Activated naive CD4-positive, alpha-beta T cell treated with anti-CD3 and anti-CD28 coated beads, Interleukin-2, amount 50 U/mL, for 24 hours (primary cell): Measurements from ENCODE around the gene GALNT9.
"Not testable (repeated sequence)": the region's sequence is repeated elsewhere in the genome, so short reads cannot be mapped to it uniquely, and the experiment has no call there.

Experiments used
- H3K27ac Mint-ChIP-seq: one replicate; pipeline ENCODE4 v1.8.0; 2021; ENCODE audit warnings: mild to moderate bottlenecking, mixed read lengths
- H3K27me3 Mint-ChIP-seq: one replicate; pipeline ENCODE4 v1.8.0; 2021; ENCODE audit warnings: mixed read lengths
- H3K36me3 Mint-ChIP-seq: one replicate; pipeline ENCODE4 v1.8.0; 2021; ENCODE audit warnings: mixed read lengths
- H3K4me1 Mint-ChIP-seq: one replicate; pipeline ENCODE4 v1.8.0; 2021; ENCODE audit warnings: mixed read lengths
- H3K4me3 Mint-ChIP-seq: one replicate; pipeline ENCODE4 v1.8.0; 2021; ENCODE audit warnings: mild to moderate bottlenecking, mixed read lengths
- H3K9me3 Mint-ChIP-seq: one replicate; pipeline ENCODE4 v1.8.0; 2021; ENCODE audit warnings: mixed read lengths

Gene GALNT9

DNA sequence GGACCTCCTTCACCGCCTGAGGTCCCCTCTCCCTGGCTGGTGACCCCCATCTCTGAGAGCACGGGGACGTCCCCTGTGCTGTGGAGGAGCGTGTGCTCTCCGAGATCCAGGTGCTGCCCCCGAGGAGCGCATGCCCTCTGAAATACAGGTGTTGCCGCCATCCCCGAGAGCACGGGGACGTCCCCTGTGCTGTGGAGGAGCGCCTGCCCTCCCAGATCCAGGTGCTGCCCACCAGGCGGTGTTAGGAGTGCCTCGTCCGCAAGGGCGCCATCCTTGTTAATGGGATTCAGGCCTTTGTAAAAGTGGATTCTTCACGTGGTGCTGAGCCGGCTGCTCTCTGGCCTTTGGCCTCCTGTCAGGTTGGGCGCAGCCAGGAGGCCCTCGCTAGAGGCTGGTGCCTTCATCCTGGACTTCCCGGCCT is 175.0 kb downstream of the GALNT9 start:
- Mint-ChIP-seq H3K4me3 (no peak overlapping the region), H3K9me3 (no peaks in the 10 kb centered on the region), H3K36me3 (no peaks in the 10 kb centered on the region), H3K4me1 (no peaks in the 10 kb centered on the region), H3K27me3 (no peaks in the 10 kb centered on the region), H3K27ac (peak overlapping the region; percentile 42)

DNA sequence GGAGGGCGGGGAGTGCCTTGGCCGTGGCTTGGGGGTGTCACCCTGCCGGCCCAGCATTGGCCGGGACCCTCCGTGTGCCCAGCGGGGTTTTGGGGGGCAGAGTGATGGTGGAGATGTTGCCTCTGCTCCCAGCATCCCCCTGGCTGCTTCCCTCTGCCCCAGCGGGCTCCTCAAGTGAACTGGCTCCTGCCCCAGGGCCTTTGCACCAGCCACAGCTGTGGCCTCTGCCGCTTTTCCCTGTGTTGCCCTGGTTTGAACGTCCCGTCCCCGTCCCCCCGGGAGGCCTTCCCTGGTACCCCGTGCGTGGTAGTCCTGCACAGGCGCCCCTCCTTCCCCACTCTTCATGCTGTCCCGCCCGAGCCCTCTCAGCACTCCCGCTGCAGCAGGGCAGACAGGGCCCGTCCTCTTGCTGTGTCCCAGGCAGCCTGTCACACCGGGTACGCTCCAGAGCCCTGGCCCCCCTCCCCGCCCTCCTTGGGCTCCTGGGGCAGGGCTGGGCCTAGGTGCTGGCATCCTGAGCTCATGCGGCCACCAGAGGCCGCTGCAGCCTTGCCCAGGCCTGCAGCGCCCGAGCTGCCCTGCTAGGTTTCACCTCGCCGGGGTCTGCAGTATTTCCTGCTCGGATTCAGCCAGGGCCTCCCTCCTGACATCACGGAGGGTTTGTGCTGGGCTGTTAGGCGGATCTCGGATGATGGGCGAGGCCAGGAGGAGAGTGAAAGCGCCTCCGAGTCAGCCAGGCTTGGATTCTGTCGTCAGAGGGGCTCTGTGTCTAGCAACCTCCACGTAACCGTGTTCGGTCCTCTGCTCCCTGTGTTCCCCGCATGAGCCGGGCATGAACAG is 175.7 kb downstream of the GALNT9 start:
- Mint-ChIP-seq H3K27ac (no peak overlapping the region), H3K4me3 (no peak overlapping the region), H3K9me3 (no peaks in the 10 kb centered on the region), H3K36me3 (no peaks in the 10 kb centered on the region), H3K27me3 (no peaks in the 10 kb centered on the region), H3K4me1 (no peaks in the 10 kb centered on the region)

DNA sequence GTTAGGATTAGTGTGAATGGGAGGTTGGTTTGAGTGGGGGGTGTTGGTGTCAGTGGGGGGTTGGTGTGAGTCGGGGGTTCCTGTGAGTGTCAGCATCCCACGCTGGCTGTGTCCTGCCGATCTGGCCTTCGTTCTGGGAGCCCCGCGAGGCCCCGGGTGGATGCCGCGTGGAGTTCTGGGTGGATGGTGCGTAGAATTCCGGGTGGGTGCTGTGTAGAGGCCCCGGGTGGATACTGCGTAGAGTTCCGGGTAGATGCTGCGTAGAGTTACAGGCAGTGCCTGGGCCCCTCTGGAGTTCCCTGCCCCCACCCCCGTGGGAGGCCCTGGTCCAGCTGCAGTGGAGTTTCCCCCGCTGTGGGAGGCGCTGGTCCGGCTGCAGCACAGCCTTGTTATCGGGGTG is 176.4 kb downstream of the GALNT9 start:
- no peak overlapping the region for H3K4me3 Mint-ChIP-seq
- H3K4me1 Mint-ChIP-seq: no peaks in the 10 kb centered on the region
- H3K27ac Mint-ChIP-seq: no peak overlapping the region
- H3K9me3 Mint-ChIP-seq: no peaks in the 10 kb centered on the region
- H3K27me3 Mint-ChIP-seq: no peaks in the 10 kb centered on the region
- H3K36me3 Mint-ChIP-seq: no peaks in the 10 kb centered on the region

DNA sequence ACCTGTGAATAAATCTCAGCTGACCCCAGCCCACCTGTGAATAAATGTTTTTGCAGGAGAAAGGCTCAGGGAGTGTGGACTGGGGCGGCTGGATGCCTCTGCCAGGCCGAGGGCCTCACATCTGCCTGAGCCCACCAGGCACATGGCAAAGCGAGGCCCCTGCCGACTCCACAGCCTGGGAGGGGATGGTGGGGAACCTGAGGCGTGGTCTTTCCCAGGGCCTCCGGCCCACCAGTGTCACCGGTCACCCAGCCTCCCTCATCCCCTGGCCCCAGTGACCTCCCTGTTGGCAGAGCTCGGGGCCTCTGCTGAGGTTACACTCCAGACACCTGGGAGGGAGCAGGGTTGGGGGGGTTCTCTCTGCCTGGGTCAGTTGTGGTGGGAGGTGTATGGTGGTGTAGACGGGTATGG is 177.0 kb downstream of the GALNT9 start:
- H3K9me3 Mint-ChIP-seq: no peaks in the 10 kb centered on the region
- no peaks in the 10 kb centered on the region for H3K36me3 Mint-ChIP-seq

DNA sequence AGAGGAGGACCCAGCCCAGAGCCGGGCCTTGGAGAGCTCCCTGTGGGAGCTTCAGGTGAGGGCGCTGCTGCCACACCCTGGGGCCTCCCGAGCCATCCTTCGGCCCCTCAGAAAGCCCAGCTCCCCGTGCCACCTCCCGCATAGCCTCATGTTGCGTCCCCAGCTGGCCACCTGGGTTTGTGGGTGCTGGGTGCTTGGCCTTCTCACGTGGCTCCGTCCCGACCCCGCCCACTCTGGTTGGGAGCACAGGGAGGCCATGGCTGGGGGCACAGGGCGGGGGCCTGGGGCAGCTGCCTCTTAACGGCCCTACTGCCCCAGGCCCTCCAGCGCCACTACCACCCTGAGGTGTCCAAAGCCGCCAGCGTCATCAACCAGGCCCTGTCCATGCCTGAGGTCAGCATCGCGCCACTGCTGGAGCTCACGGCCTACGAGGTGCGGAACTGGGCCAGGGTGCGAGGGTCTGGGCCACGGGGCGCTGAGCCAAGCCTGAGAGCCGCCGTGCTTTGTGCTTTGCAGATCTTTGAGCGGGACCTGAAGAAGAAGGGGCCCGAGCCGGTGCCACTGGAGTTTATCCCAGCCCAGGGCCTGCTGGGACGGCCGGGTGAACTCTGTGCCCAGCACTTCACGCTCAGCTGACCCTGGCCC is 177.5 kb downstream of the GALNT9 start:
- Mint-ChIP-seq H3K27me3 (no peaks in the 10 kb centered on the region), H3K4me3 (no peak overlapping the region), H3K9me3 (no peaks in the 10 kb centered on the region), H3K36me3 (no peaks in the 10 kb centered on the region), H3K4me1 (peaks cover under 1% of the 10 kb centered on the region), H3K27ac (no peak overlapping the region)

More for the DNA sequence above, 177.0 kb downstream of the GALNT9 start:
- Mint-ChIP-seq H3K27ac (no peak overlapping the region), H3K4me3 (no peak overlapping the region), H3K27me3 (no peaks in the 10 kb centered on the region), H3K4me1 (no peaks in the 10 kb centered on the region)

DNA sequence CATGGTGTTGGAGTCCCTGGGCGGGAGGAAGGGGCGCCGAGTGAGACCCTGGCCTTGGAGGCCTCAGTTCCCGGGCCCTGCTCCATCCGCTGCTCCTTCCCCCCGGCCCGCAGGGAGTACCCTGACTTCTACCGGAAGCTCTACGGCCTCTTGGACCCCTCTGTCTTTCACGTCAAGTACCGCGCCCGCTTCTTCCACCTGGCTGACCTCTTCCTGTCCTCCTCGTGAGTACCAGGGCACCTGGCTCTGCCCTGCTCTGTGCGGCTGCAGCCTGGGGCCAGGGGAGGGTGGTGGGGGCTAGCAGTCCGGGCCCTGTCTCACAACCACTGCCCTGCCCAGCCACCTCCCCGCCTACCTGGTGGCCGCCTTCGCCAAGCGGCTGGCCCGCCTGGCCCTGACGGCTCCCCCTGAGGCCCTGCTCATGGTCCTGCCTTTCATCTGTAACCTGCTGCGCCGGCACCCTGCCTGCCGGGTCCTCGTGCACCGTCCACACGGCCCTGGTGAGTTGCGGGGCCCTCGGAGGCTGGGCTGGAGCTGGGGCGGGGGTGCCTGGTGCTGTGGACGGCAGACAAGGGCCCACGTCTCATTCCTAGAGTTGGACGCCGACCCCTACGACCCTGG is 178.1 kb downstream of the GALNT9 start:
- Mint-ChIP-seq H3K36me3 (peaks cover under 1% of the 10 kb centered on the region), H3K4me3 (no peak overlapping the region), H3K27ac (no peak overlapping the region), H3K27me3 (no peaks in the 10 kb centered on the region), H3K9me3 (no peaks in the 10 kb centered on the region), H3K4me1 (peaks cover 7% of the 10 kb centered on the region)

DNA sequence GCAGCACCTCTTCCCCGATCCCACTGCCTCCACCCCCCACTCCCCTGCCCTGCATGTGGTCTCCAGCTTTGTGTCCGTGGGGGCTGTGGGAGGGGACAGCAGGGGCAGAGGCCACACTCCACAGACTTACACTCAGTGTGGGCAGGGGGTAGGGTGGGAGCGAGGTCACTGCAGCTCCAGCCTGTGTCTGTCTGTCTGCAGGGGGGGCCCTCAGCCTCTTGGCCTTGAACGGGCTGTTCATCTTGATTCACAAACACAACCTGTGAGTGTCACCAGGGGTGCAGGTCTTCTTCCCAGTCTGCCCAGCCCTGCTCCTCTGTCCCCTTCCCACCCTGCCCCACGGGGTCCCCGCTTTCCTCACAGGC is 178.6 kb downstream of the GALNT9 start:
- H3K9me3 Mint-ChIP-seq: no peaks in the 10 kb centered on the region
- no peak overlapping the region for H3K4me3 Mint-ChIP-seq
- H3K36me3 Mint-ChIP-seq: peaks cover 4% of the 10 kb centered on the region
- no peak overlapping the region for H3K27ac Mint-ChIP-seq
- H3K27me3 Mint-ChIP-seq: no peaks in the 10 kb centered on the region
- H3K4me1 Mint-ChIP-seq: peaks cover 11% of the 10 kb centered on the region

DNA sequence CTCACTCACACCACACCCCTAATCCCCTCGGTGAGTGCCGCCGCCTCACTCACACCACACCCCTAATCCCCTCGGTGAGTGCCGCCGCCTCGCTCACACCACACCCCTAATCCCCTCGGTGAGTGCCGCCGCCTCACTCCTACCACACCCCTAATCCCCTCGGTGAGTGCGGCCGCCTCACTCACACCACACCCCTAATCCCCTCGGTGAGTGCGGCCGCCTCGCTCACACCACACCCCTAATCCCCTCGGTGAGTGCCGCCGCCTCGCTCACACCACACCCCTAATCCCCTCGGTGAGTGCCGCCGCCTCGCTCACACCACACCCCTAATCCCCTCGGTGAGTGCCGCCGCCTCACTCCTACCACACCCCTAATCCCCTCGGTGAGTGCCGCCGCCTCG is 179.9 kb downstream of the GALNT9 start:
- H3K4me3 Mint-ChIP-seq, H3K27ac Mint-ChIP-seq, H3K9me3 Mint-ChIP-seq, H3K27me3 Mint-ChIP-seq, H3K36me3 Mint-ChIP-seq: not testable (repeated sequence)
- peaks cover 23% of the 10 kb centered on the region for H3K4me1 Mint-ChIP-seq

DNA sequence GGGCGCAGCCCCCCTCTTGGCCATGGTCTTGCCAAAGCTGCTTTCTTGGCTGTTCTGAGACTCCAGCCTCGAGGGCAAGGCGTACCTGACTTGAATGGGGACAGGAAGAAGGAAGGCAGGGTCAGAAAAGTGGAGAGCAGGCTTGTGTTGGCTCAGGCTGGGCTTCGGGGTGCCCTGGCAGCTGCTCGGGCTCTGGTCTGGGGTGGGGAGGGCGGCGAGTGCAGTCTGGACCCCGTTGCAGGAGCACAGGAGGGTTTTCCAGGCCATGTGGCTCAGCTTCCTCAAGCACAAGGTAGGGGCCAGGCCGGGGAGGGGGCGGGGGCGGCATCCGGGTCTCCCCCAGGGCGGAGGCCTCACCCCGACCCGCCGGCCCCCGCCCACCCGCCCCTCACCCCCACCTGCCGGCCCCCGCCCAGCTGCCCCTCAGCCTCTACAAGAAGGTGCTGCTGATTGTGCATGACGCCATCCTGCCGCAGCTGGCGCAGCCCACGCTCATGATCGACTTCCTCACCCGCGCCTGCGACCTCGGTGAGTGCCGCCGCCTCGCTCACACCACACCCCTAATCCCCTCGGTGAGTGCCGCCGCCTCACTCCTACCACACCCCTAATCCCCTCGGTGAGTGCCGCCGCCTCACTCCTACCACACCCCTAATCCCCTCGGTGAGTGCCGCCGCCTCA is 180.9 kb downstream of the GALNT9 start:
- Mint-ChIP-seq H3K4me1 (peaks cover 23% of the 10 kb centered on the region), H3K27ac (no peak overlapping the region), H3K36me3 (peaks cover 4% of the 10 kb centered on the region), H3K4me3 (no peak overlapping the region), H3K27me3 (no peaks in the 10 kb centered on the region), H3K9me3 (no peaks in the 10 kb centered on the region)

DNA sequence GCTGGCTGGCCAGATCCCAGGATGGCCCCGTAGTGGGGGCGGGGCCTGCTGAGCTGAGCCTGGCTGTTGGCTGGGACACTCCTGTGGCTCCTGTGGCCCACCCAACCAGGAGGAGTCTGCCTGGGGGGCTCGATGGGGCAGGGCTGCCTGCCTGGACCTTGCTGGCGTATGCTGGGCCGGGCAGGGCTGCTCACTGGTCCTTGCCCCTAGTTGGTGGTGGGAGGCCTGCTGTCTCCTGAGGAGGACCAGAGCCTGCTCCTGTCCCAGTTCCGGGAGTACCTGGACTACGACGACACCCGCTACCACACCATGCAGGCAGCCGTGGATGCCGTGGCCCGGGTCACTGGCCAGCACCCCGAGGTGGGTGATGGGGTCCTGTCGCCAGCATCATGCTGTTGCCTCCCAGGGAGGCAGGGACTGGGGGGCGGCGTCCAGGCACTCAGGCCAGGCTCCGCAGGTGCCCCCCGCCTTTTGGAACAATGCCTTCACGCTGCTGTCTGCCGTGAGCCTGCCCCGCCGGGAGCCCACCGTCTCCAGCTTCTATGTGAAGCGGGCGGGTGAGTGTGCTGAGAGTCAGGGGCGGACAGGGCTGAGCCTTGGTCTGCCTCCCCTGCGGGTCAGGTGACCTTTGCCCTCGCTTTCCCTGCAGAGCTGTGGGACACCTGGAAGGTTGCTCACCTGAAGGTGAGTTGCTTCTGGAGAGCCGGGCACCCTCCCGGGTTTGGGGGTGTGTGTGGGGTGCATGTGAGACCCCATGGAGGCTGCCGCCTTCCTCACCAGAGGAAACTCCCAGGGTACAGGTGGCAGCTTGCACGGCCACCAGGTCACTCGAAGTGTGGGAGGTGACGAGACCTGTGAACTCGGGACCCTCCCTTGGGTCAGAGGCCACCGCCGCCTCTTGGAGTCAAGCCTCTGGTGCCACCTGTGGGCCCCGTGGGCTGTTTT is 181.7 kb downstream of the GALNT9 start:
- Mint-ChIP-seq H3K36me3 (peaks cover 6% of the 10 kb centered on the region), H3K4me1 (peaks cover 27% of the 10 kb centered on the region), H3K27ac (no peak overlapping the region)

DNA sequence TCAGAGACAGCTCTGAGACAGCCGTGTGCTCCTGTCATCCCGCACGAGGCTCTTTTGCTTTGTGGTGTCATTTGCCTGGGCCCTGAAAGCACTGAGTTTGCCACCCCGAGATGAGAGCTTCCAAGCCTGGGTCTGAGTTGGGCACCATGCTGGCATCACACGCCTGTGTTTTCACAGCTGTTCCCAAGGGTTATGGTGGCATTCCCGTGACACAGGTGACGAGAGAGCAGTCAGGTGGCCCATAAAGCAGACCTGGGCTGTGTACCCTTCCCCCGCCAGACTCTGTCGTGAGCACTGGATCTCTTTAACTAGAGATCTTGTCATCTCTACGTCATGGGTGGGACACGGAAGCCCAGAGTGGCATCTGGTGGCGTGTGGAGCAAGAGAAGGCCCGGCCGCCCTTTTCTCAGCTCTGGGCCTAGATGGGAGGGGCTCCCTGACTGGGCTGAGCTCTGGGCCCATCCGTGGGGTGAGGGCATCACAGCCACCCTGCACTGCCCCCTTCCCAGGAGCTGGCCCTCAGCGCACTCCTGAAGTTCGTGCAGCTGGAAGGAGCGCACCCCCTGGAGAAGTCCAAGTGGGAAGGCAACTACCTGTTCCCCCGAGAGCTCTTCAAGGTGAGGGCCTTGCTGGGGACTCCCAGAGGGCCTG is 182.5 kb downstream of the GALNT9 start:
- H3K4me3 Mint-ChIP-seq: peak overlapping the region; percentile 92
- no peaks in the 10 kb centered on the region for H3K9me3 Mint-ChIP-seq
- H3K27me3 Mint-ChIP-seq: no peaks in the 10 kb centered on the region
- peaks cover 6% of the 10 kb centered on the region for H3K36me3 Mint-ChIP-seq
- H3K4me1 Mint-ChIP-seq: peaks cover 33% of the 10 kb centered on the region
- no peak overlapping the region for H3K27ac Mint-ChIP-seq

More for the DNA sequence above, 181.7 kb downstream of the GALNT9 start:
- no peaks in the 10 kb centered on the region for H3K9me3 Mint-ChIP-seq
- H3K27me3 Mint-ChIP-seq: no peaks in the 10 kb centered on the region
- no peak overlapping the region for H3K4me3 Mint-ChIP-seq
